HUES48 (cell line): ENCODE results near the gene HOOK2.

ENCODE experiments used
- H3K27ac ChIP-seq: one replicate; pipeline ENCODE4 v1.7.0; 2013; ENCODE audit warnings: low read depth, low read length, inconsistent platforms
- H3K27me3 ChIP-seq: 2 replicates; pipeline ENCODE4 v1.6.1; 2013; ENCODE audit warnings: mild to moderate bottlenecking, low read length; ENCODE audit not compliant: control insufficient read depth, insufficient read depth
- H3K36me3 ChIP-seq: 2 replicates; pipeline ENCODE4 v1.6.1; 2013; ENCODE audit warnings: low read length; ENCODE audit not compliant: control insufficient read depth, insufficient read depth
- H3K4me1 ChIP-seq: 2 replicates; pipeline ENCODE4 v1.6.1; 2013; ENCODE audit warnings: mild to moderate bottlenecking, low read length; ENCODE audit not compliant: control insufficient read depth, insufficient read depth
- H3K4me3 ChIP-seq: 2 replicates; pipeline ENCODE4 v1.5.1; 2013; ENCODE audit warnings: mild to moderate bottlenecking, low read depth, low read length
- H3K9ac ChIP-seq: 2 replicates; pipeline ENCODE4 v1.6.1; 2013; ENCODE audit warnings: mild to moderate bottlenecking, low read depth, low read length, moderate library complexity
- H3K9me3 ChIP-seq: 2 replicates; pipeline ENCODE4 v1.6.1; 2013; ENCODE audit warnings: low read length; ENCODE audit not compliant: control insufficient read depth, insufficient read depth

Gene HOOK2

DNA sequence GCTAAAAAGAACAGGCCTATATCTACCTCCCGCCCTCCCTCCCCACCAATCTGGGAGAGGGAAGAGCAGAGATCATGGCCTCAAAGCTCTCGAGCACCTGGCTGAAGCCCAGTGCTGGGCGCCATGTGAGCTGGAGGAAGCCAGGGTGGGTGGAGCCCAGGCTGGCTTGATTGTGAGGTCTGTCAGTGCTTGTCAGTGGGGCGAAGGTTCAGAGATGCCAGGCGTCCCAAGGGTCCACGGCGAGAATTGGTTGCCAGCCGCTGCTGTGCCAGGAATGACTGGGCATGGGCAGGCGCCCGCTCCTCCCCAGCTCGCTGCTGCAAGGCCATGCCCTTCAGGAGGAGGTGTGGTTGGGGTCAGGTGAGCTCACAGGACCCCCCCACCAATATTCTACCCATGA, 12.3 kb downstream of the HOOK2 start:
- no peak overlapping the region for H3K9ac ChIP-seq
- H3K4me3 ChIP-seq = no peak overlapping the region
- no peaks in the 10 kb centered on the region for H3K9me3 ChIP-seq
- H3K27me3 ChIP-seq = no peaks in the 10 kb centered on the region
- no peaks in the 10 kb centered on the region for H3K4me1 ChIP-seq
- H3K36me3 ChIP-seq = peaks cover 39% of the 10 kb centered on the region
- no peak overlapping the region for H3K27ac ChIP-seq

DNA sequence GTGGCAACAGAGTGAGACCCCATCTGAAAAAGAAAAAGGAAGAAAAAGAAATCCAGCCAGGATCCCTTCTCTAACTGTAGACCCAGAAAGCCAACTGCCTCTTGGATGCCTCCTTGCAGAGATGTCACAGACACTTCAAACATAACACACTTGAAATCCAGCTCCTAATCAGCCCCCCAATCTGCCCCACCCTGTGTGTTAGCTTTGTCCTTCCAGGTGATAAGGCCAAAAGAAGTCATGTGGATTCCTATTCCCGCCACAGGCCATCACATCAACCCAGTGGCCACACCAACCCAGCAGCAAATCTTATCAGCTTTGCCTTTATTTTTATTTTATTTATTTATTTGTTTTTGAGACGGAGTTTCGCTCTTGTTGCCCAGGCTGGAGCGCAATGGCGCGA, 15.7 kb downstream of the HOOK2 start:
- Histone ChIP-seq H3K27ac (no peak overlapping the region), H3K9me3 (no peaks in the 10 kb centered on the region), H3K27me3 (no peaks in the 10 kb centered on the region), H3K4me3 (no peak overlapping the region), H3K4me1 (no peaks in the 10 kb centered on the region), H3K9ac (no peak overlapping the region), H3K36me3 (peaks cover 18% of the 10 kb centered on the region)

DNA sequence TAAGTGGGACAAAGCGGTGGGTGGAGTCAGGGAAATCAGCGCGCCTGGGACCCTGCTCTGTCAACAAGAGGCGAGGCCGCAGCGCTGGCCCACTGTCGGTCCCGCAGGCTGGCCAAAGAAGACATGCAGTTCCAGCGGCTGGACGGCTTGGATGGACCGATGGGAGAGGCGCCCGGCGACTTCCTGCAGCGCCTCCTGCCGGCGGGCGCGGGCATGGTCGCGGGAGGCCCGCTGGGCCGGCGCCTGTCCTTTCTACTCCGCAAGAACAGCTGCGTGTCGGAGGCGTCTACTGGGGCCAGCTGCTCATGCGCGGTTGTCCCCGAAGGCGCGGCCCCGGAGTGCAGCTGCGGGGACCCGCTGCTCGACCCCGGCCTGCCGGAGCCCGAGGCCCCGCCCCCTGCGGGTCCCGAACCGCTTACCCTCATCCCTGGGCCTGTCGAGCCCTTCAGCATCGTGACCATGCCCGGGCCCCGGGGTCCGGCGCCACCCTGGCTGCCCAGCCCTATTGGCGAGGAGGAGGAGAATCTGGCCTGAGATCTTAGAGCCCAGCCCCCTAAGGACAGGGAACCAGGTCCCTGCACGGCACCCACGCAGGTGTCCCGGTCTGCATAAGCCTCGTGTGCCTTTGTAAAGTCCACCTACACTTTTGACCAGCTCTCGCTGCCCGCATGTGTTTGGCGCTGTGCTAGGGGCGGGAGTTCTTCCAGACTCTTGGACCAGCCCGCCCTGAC, 17.6 kb downstream of the HOOK2 start:
- Histone ChIP-seq H3K27me3 (no peaks in the 10 kb centered on the region), H3K4me1 (no peaks in the 10 kb centered on the region), H3K27ac (no peak overlapping the region), H3K36me3 (0 out of 2 replicates have a peak, but pooled peaks cover under 1% of the 10 kb centered on the region), H3K9me3 (no peaks in the 10 kb centered on the region), H3K9ac (no peak overlapping the region), H3K4me3 (peak overlapping the region; percentile 48)

DNA sequence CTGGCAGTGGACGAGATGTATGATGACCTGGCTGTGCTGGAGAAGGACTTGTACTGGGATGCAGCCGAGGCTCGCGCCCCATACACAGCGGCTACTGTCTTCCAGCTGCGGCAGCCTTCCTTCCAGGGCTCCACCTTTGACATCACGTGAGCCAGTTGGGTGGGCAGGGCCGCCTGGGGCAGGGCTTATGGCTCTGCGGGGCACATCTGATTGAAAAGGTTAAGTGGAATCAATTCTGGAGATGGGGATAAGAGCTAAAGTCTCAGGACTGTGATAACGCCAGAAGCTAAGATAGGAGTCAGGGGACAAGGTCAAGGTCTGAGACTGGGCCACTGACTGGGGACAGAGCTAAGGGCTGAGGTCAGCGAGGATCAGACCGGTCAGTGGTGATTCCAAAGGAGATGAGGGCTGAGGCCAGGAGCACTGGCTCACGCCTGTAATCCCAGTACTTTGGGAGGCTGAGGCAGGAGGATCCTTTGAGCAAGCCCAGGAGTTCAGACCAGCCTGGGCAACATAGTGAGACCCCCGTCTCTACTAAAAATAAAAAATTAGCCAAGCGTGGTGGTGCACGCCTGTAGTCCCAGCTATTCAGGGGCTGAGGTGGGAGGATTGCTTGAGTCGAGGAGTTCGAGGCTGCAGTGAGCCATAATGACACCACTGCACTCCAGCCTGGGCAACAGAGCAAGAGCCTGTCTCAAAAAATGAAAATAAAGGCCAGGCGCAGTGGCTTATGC, 19.0 kb downstream of the HOOK2 start:
- Histone ChIP-seq H3K4me3 (no peak overlapping the region), H3K9ac (no peak overlapping the region), H3K9me3 (no peaks in the 10 kb centered on the region), H3K27ac (no peak overlapping the region), H3K4me1 (peaks cover 4% of the 10 kb centered on the region; the same call in 1 of the 2 replicates), H3K27me3 (no peaks in the 10 kb centered on the region), H3K36me3 (no peaks in the 10 kb centered on the region)

DNA sequence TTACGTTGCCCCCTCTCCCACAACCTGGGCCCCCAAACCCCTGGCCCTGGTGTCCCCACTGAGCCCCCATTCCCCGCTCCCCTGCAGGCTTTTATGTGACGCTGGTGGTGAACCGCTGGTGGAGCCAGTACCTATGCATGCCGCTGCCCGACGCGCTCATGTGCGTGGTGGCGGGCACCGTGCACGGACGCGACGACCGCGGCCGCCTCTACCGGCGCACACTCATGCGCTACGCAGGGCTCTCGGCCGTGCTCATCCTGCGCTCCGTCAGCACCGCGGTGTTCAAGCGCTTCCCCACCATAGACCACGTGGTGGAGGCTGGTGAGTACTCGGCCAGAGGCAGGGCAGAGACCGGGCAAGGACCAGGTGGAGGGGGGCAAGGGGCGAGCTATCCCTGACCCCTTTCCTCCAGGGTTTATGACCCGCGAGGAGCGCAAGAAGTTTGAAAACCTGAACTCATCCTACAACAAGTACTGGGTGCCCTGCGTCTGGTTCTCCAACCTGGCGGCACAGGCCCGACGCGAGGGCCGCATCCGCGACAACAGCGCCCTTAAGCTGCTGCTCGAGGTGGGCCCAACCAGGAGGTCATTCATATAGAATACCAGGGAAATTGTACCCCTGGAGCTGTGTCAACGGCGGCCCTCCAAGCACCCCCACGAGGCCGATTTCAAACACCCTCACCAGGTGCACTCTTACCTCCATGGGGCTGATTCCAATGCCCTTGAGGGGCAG, 20.7 kb downstream of the HOOK2 start:
- no peak overlapping the region for H3K9ac ChIP-seq
- H3K27me3 ChIP-seq = no peaks in the 10 kb centered on the region
- no peaks in the 10 kb centered on the region for H3K36me3 ChIP-seq
- H3K27ac ChIP-seq = no peak overlapping the region
- no peaks in the 10 kb centered on the region for H3K9me3 ChIP-seq
- H3K4me1 ChIP-seq = peaks cover 4% of the 10 kb centered on the region; the same call in 1 of the 2 replicates
- no peak overlapping the region for H3K4me3 ChIP-seq

DNA sequence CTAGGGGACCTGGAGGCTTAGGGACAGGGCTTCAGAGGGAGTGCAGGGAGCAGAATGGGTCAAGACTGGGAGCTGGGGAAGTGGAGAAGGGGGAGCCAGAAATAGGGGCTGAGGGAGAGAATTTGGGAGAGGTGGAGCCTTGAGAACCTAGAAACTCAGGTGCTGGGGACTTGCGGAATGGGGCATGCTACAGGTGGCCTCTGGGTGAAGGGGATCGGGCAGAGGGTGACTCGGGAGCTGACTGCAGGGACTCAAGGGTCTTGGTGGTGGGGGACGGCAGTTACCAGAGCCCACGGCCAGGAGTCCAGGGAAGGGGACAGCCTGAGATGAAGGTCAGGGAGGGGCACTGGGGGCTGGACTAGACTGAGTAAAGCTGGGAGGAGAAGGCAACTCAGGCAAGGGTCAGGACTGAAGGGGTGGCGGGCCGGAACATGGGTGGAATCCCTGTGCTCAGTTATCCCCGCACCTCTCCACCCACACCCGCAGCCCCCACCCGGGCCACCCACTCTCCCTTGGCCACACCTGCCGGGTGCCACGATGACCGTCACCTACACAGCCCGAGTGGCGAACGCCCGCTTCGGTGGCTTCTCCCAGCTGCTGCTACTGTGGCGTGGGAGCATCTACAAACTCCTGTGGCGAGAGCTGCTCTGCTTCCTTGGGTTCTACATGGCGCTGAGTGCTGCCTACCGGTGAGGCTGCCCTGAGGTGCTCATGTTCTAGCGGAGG, 23.1 kb downstream of the HOOK2 start:
- Histone ChIP-seq H3K9me3 (no peaks in the 10 kb centered on the region), H3K9ac (no peak overlapping the region), H3K27ac (no peak overlapping the region), H3K4me1 (peaks cover 4% of the 10 kb centered on the region; the same call in 1 of the 2 replicates), H3K27me3 (no peaks in the 10 kb centered on the region), H3K36me3 (peaks cover 6% of the 10 kb centered on the region), H3K4me3 (peak overlapping the region; percentile 55)

- Histone ChIP-seq H3K4me3 (peak within 1 kb of the TSS; percentile 55), H3K9ac (no peak within 1 kb of the TSS), H3K4me1 (peaks cover 4% of the 10 kb centered on the region; the same call in 1 of the 2 replicates), H3K27ac (no peak within 1 kb of the TSS), H3K9me3 (no peaks in the 10 kb centered on the region), H3K27me3 (no peaks in the 10 kb centered on the region), H3K36me3 (peaks cover 10% of the 10 kb centered on the region)
Observed at GRCh38 chr19:12751635-12752034, 23.7 kb downstream of the HOOK2 start, which contains the start of gene BEST2. TSS of gene BEST2 (plus strand) at chr19:12751791. CDS start at chr19:12752593, 802 bp downstream.

- Histone ChIP-seq H3K9me3 (no peaks in the 10 kb centered on the region), H3K36me3 (peaks cover 17% of the 10 kb centered on the region), H3K27me3 (no peaks in the 10 kb centered on the region), H3K4me3 (no peak overlapping the region), H3K27ac (no peak overlapping the region), H3K9ac (no peak overlapping the region), H3K4me1 (peaks cover 4% of the 10 kb centered on the region; the same call in 1 of the 2 replicates)
Observed at GRCh38 chr19:12750851-12751250, 24.5 kb downstream of the HOOK2 start.

DNA sequence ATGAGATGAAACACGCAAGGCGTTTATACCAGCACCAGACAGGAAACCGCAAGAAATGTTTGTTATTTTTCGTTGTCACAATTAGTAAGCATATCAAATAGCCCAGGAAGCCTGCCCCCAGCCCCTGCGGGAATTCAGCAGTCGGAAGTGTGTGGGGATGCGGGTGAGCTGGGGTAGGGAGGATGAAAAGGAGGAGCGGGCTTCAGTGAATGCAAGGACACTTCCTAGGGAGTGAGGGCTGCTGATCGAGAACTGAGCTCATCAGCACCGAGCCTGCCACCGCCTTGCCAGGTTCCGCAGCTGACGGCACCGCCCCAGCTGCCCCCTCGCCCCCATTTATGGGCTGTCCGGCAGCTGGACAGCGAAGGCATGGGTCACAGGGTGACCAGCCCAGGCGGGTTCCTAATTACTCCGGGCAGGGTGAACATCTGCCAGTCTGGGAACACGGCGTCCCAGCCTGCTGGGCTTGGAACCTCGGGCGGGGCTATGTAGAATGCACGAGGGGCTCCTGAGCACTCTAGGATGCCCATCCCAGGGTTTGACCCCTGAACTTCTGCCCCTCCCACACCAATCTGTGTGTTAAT, 25.3 kb downstream of the HOOK2 start:
- Histone ChIP-seq H3K27me3 (no peaks in the 10 kb centered on the region), H3K27ac (no peak overlapping the region), H3K36me3 (peaks cover 25% of the 10 kb centered on the region), H3K4me3 (no peak overlapping the region), H3K4me1 (peaks cover 4% of the 10 kb centered on the region; the same call in 1 of the 2 replicates), H3K9me3 (no peaks in the 10 kb centered on the region), H3K9ac (no peak overlapping the region)

GRCh38 chr19:12748489-12748888, 26.9 kb downstream of the HOOK2 start:
- Histone ChIP-seq H3K36me3 (peaks cover 33% of the 10 kb centered on the region), H3K4me1 (peaks cover 4% of the 10 kb centered on the region; the same call in 1 of the 2 replicates), H3K27ac (no peak overlapping the region), H3K27me3 (no peaks in the 10 kb centered on the region), H3K9me3 (no peaks in the 10 kb centered on the region), H3K9ac (no peak overlapping the region), H3K4me3 (no peak overlapping the region)
